H1 (cell line): Measurements from ENCODE around the gene PIGA. TPM values are rescaled to one million over a fixed set of nuclear protein-coding genes. Genes with fewer than 3 reads are reported as not detected.

Experiments used
- CTCF ChIA-PET: fragments of 300-600 bp; sonication (Branson Sonifier 250); formaldehyde crosslinking; loops from one replicate; lab custom pipeline; 2021; ENCODE audit not compliant: partially characterized antibody; lab: Charles Lee
- POLR2A ChIA-PET: fragments of 300-600 bp; sonication (Branson Sonifier 250); formaldehyde crosslinking; loops from one replicate; lab custom pipeline; 2021; ENCODE audit warnings: inconsistent platforms; ENCODE audit not compliant: partially characterized antibody; lab: Charles Lee
- DNase-seq, 2 experiments: peaks; one replicate each; pipeline versions ENCODE4 v3.0.0 to v3.0.0-alpha.2; 2010 to 2022; ENCODE audit warnings: low spot score in 2 of 2, low read depth in 1 of 2, mixed read lengths in 1 of 2
- FAIRE-seq: peaks from 2 replicates; lab custom pipeline; 2011; peaks lifted over from hg19 to GRCh38; lab: Jason Lieb, UNC
- H2AFZ ChIP-seq: 2 replicates; pipeline ENCODE4 v1.8.1; 2012; ENCODE audit warnings: low read length, inconsistent platforms
- H2AK5ac ChIP-seq: 2 replicates; pipeline ENCODE4 v1.6.1; 2013; ENCODE audit warnings: low read depth, low read length
- H2BK120ac ChIP-seq: replicated peaks from 2 replicates; pipeline ENCODE3; 2013; ENCODE audit warnings: low read depth, low read length, inconsistent platforms
- H2BK12ac ChIP-seq: 2 replicates; pipeline ENCODE4 v1.6.1; 2013; ENCODE audit warnings: low read depth, low read length
- H2BK15ac ChIP-seq: 2 replicates; pipeline ENCODE4 v1.6.1; 2013; ENCODE audit warnings: low read length
- H2BK20ac ChIP-seq: 2 replicates; pipeline ENCODE4 v1.6.1; 2013; ENCODE audit warnings: low read length
- H2BK5ac ChIP-seq: 2 replicates; pipeline ENCODE4 v1.6.1; 2013; ENCODE audit warnings: low read depth, low read length
- H3K14ac ChIP-seq: 2 replicates; pipeline ENCODE4 v1.6.1; 2013; ENCODE audit warnings: inconsistent platforms; ENCODE audit not compliant: insufficient read length
- H3K18ac ChIP-seq: 2 replicates; pipeline ENCODE4 v1.6.1; 2013; ENCODE audit warnings: low read length; ENCODE audit errors: extremely low read depth
- H3K23ac ChIP-seq: 2 replicates; pipeline ENCODE4 v1.6.1; 2013; ENCODE audit warnings: inconsistent platforms; ENCODE audit not compliant: insufficient read length
- H3K23me2 ChIP-seq: 2 replicates; pipeline ENCODE4 v1.6.1; 2013; ENCODE audit warnings: low read depth, low read length
- H3K27ac ChIP-seq: 2 replicates; pipeline ENCODE4 v1.6.1; 2011; ENCODE audit warnings: low read depth, low read length, inconsistent platforms
- H3K27me3 ChIP-seq, 4 experiments: replicated peaks in 1 of 4; 1 replicate in 1 of 4; 2 replicates in 3 of 4; pipeline versions ENCODE4 v1.6.1 to v1.8.1; 2011 to 2013; ENCODE audit warnings: low read length in 3 of 4, mild to moderate bottlenecking in 3 of 4, inconsistent platforms in 2 of 4, mixed read lengths in 2 of 4, moderate library complexity in 1 of 4; ENCODE audit not compliant: control insufficient read depth in 3 of 4, insufficient read depth in 3 of 4; ENCODE audit errors: extremely low read depth in 1 of 4
- H3K36me3 ChIP-seq, 4 experiments: 2 replicates each; pipeline versions ENCODE4 v1.6.1 to v1.8.1; 2011 to 2013; ENCODE audit warnings: mild to moderate bottlenecking in 4 of 4, low read length in 3 of 4, moderate library complexity in 2 of 4, control low read depth in 1 of 4, inconsistent platforms in 1 of 4; ENCODE audit not compliant: insufficient read depth in 4 of 4, control insufficient read depth in 2 of 4
- H3K4ac ChIP-seq: replicated peaks from 2 replicates; pipeline ENCODE3; 2013; ENCODE audit warnings: low read length, low read depth, mixed read lengths, inconsistent platforms; ENCODE audit not compliant: insufficient read length
- H3K4me1 ChIP-seq, 4 experiments: replicated peaks in 1 of 4; 1 replicate in 1 of 4; 2 replicates in 3 of 4; pipeline versions ENCODE4 v1.6.1 to v1.8.1; 2011 to 2013; ENCODE audit warnings: low read length in 3 of 4, inconsistent platforms in 2 of 4, mixed read lengths in 1 of 4; ENCODE audit not compliant: insufficient read depth in 4 of 4, control insufficient read depth in 3 of 4
- H3K4me2 ChIP-seq, 2 experiments: 2 replicates each; pipeline versions ENCODE4 v1.6.1 to v1.8.1; 2011 to 2013; ENCODE audit warnings: low read depth in 2 of 2, low read length in 2 of 2, control low read depth in 1 of 2, inconsistent platforms in 1 of 2, mild to moderate bottlenecking in 1 of 2; ENCODE audit not compliant: insufficient read depth in 1 of 2
- H3K4me3 ChIP-seq, 4 experiments: fragments of 200-600, 300-600 bp in 1 of 4; sonication (generic), shearing (Covaris generic), sonication (Bioruptor Twin) in 1 of 4; 2 replicates each; pipeline versions ENCODE4 v1.5.1 to v1.8.1; 2011 to 2016; ENCODE audit warnings: low read length in 4 of 4, low read depth in 3 of 4, control low read depth in 2 of 4, inconsistent platforms in 2 of 4, mild to moderate bottlenecking in 2 of 4, mixed read lengths in 1 of 4, moderate library complexity in 1 of 4; ENCODE audit not compliant: insufficient read depth in 2 of 4; ENCODE audit errors: extremely low read depth in 1 of 4
- H3K56ac ChIP-seq: replicated peaks from 2 replicates; pipeline ENCODE3; 2013; ENCODE audit warnings: low read depth, mild to moderate bottlenecking, mixed read lengths, low read length, inconsistent platforms; ENCODE audit not compliant: insufficient read length
- H3K79me1 ChIP-seq: 2 replicates; pipeline ENCODE4 v1.6.1; 2013; ENCODE audit warnings: low read depth, low read length, control low read depth
- H3K79me2 ChIP-seq, 2 experiments: 2 replicates each; pipeline versions ENCODE4 v1.6.1 to v1.8.1; 2012 to 2013; ENCODE audit warnings: low read length in 2 of 2, mild to moderate bottlenecking in 2 of 2, inconsistent platforms in 1 of 2; ENCODE audit not compliant: insufficient read depth in 2 of 2, control insufficient read depth in 1 of 2
- H3K9ac ChIP-seq, 4 experiments: replicated peaks in 1 of 4; 1 replicate in 1 of 4; 2 replicates in 3 of 4; pipeline versions ENCODE4 v1.6.1 to v1.8.1; 2011 to 2013; ENCODE audit warnings: low read depth in 3 of 4, low read length in 3 of 4, control low read depth in 2 of 4, mild to moderate bottlenecking in 2 of 4, moderate library complexity in 2 of 4, inconsistent platforms in 1 of 4; ENCODE audit errors: extremely low read depth in 1 of 4
- H3K9me3 ChIP-seq, 2 experiments: 2 replicates each; pipeline versions ENCODE4 v1.6.1 to v1.8.1; 2012 to 2013; ENCODE audit warnings: mild to moderate bottlenecking in 2 of 2, moderate library complexity in 2 of 2, control low read depth in 1 of 2, inconsistent platforms in 1 of 2, low read depth in 1 of 2, low read length in 1 of 2, mixed read lengths in 1 of 2; ENCODE audit not compliant: insufficient read depth in 2 of 2
- H4K20me1 ChIP-seq, 2 experiments: replicated peaks in 1 of 2; 2 replicates each; pipeline versions ENCODE3 to v1.8.1; 2011 to 2013; ENCODE audit warnings: inconsistent platforms in 2 of 2, low read length in 2 of 2, mild to moderate bottlenecking in 1 of 2; ENCODE audit not compliant: insufficient read depth in 2 of 2, control insufficient read depth in 1 of 2
- H4K5ac ChIP-seq: 2 replicates; pipeline ENCODE4 v1.6.1; 2013; ENCODE audit warnings: low read length, low read depth, mixed read lengths, inconsistent platforms; ENCODE audit not compliant: insufficient read length
- H4K8ac ChIP-seq: 2 replicates; pipeline ENCODE4 v1.8.0; 2013; ENCODE audit warnings: mild to moderate bottlenecking, moderate library complexity, low read length, inconsistent platforms; ENCODE audit not compliant: insufficient read depth; ENCODE audit errors: extremely low read depth
- H4K91ac ChIP-seq: replicated peaks from 2 replicates; pipeline ENCODE3; 2013; ENCODE audit warnings: low read length, mixed read lengths, inconsistent platforms; ENCODE audit not compliant: insufficient read length
- SP4 ChIP-seq: IDR thresholded peaks from 2 replicates; pipeline ENCODE4 v1.6.1; 2012; ENCODE audit warnings: low read length, inconsistent platforms
- YY1 ChIP-seq: IDR thresholded peaks from 2 replicates; pipeline ENCODE4 v1.6.1; 2011; ENCODE audit warnings: low read depth, mild to moderate bottlenecking, low read length
- WGBS, 2 experiments: shearing (Covaris generic) in 1 of 2; methylation state at CpG; one replicate each; pipeline versions ENCODE4 v1.1.6 to v1.1.7; 2013 to 2015; ENCODE audit warnings: low lambda C conversion rate in 2 of 2, mixed read lengths in 2 of 2, inconsistent platforms in 1 of 2, low coverage in 1 of 2, missing lambda C conversion rate in 1 of 2; ENCODE audit not compliant: insufficient replicate concordance in 2 of 2, insufficient coverage in 1 of 2, insufficient read length in 1 of 2; ENCODE audit errors: extremely low coverage in 1 of 2, missing lambda C conversion rate in 1 of 2; 5-methylcytosine and 5-hydroxymethylcytosine counted together
- polyA plus RNA-seq, 7 experiments: library from polyadenylated mRNA; depleted of rRNA in 3 of 7; stranded (reverse) in 5 of 7; unstranded in 2 of 7; fragments of >200 nt in 5 of 7; fragments of 200-250 nt in 2 of 7; gene quantifications; 1 replicate in 5 of 7; 2 replicates in 1 of 7; 4 replicates in 1 of 7; pipeline versions ENCODE4 v1.2.1 to v1.2.3, GENCODE V29; 2011 to 2013; ENCODE audit warnings: missing spikeins in 2 of 7, mixed read lengths in 2 of 7
- total RNA-seq: library from RNA; stranded (reverse); fragmentation: NEBNext Ultra II Directional; extraction: Animal tissue kit (Norgen Biotek cat#: 25700); gene quantifications from 2 replicates; pipeline ENCODE4 v1.2.1, GENCODE V29; 2021

Gene PIGA
- total and polyA plus RNA-seq, 2 of the 8 experiments (the other 6 are each of a cell fraction or from before 2014, with no cell fraction given), result 5.0 to 13.4 TPM

DNA sequence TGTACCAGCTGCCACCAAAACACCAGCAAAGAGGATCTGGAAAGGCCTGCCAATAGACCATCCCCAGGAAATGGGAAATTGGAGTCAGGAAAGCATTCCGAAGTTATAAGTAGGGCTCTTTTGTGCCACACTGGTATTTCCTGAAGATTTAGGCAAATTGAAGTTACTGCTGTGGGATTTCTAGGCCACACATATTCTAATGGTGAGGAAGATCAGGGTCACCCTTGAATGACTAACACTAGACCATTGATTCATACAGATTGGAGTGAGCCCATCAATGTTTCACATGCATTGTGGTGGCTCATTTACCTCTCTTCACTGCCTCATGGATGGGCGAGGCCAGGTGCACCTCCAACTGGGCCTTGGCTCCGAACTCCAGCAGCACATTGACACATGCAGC lies 42.5 kb downstream of the PIGA start:
- Histone ChIP-seq H3K36me3 (no peaks in the 10 kb centered on the region), H3K4me3 (no peak overlapping the region), H4K5ac (no peak overlapping the region), H3K9ac (no peak overlapping the region), H3K56ac (no peak overlapping the region), H3K23ac (no peak overlapping the region), H3K4ac (no peak overlapping the region), H3K27ac (no peak overlapping the region), H3K9me3 (no peaks in the 10 kb centered on the region), H3K18ac (no peak overlapping the region), H3K4me2 (no peak overlapping the region), H2BK15ac (no peak overlapping the region), H2BK120ac (no peak overlapping the region), H4K91ac (no peak overlapping the region), H3K27me3 (no peaks in the 10 kb centered on the region), H3K79me1 (no peaks in the 10 kb centered on the region), H3K14ac (no peak overlapping the region), H4K8ac (no peak overlapping the region), H2AFZ (no peak overlapping the region), H2AK5ac (no peak overlapping the region), H3K23me2 (no peaks in the 10 kb centered on the region), H2BK5ac (no peak overlapping the region), H3K4me1 (no peaks in the 10 kb centered on the region), H4K20me1 (no peaks in the 10 kb centered on the region), H2BK12ac (no peak overlapping the region), H3K79me2 (no peaks in the 10 kb centered on the region), H2BK20ac (no peak overlapping the region)
- CTCF ChIA-PET, result no interaction called here
- DNase-seq (no peak), FAIRE-seq (no peak)
- 84% methylated on average over 3 of the region's 3 CpGs; no CpG with 5 or more reads in 1 of the 2 experiments for WGBS, 2 experiments
- POLR2A ChIA-PET, result no interaction called here
- TF ChIP-seq SP4, result no peak
- TF ChIP-seq YY1, result no peak
